ENCODE data around the gene LRRK1.

LRRK1 gene

DNA sequence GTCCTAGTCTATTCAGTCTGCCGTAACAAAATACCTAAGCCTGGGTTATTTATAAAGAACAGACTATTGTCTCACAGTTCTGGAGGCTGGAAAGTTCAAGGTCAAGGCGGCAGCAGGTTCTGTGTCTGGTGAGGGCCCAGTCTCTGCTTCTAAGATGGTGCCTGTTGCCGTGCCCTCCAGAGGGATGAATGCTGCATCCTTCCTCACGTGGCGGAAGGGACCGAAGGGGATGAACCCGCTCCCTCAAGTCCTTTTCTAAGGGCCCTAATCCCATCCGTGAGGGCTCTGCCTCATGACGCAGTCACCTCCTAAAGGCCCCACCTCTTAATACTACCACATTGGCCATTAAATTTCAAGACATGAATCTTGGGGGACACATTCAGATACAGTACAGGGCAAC, 199.0 kb downstream of the LRRK1 start:
- no peak for DNase-seq

DNA sequence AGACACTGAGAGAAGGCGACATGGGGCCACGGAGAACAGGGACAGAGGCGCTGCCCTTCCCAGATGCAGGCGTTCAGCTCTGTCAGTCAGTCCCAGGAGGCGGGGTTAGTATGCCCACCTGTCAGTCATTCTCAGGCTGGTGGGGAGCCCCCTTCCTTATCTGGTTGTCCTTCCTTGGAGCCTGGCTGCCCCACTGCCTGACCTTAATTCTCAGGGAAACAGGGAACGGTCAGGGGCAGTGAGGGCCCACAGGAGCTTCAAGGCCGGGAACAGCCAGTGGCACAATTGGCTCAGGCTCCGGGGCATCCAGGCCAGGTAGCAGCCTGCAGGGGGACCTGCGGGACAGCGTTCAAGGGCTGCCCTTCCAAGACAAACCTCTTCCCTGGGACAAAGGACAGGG, 199.5 kb downstream of the LRRK1 start:
- no peak for DNase-seq

DNA sequence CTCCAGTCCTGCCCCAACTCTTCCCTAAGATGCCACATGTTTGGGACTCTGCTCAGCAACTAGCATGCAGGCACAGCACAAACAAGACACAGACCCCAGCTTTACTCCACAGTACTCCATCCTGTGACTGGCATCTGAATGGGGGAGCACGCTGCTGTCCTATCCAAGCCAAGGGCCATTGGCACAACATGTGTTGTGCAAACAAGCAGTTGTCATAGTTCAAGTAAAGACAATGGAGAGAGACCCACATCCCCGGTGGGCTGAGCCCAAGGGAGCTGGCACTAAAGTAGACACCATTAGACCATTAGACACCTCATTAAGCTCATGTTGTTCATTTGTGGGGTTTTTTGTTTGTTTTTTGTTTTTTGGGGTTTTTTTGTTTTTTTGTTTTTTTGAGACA, 200.0 kb downstream of the LRRK1 start:
- DNase-seq, result no peak
